ENCODE measurements around the gene FIS1. TPM values are rescaled to one million over a fixed set of nuclear protein-coding genes. Genes with fewer than 3 reads are reported as not detected.

The FIS1 gene
- polyA plus RNA-seq, 1 of the 3 experiments (the other 2 are of a cell fraction) = 1,313 TPM

- peaks cover 3 to 38% of the 10 kb centered on the region in 2 experiments for H3K36me3 ChIP-seq (replicated peaks in 1 of 2; ENCODE audit: control insufficient read depth in 1 of 2, insufficient read depth in 2 of 2, low read length in 1 of 2)
These were observed 3.4 kb upstream of the FIS1 start for GRCh38 chr7:101248276-101248675.

DNA sequence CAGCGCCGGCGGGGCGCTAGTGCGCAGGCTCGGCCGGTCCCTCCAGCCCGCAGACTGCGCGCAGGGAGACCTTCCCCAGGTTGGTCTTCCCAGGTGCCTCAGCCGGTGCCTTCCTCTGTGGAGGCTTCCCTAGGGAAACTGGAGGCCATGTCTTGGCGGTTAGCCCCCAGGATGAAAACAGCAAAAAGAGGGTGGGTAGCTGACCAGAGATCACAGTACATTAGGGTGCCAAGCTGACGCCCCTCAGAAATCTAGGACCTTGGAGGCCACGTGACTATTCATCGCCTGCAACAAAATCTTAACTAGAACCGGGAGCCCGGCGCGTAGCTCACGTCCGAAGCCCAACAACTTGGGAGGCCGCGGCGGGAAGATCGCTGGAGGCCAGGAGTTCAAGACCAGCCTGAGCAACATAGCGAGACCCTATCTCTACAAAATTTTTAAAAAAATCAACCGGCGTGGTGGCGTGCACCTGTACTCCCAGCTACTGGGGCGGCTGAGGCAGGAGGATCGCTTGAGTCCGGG lies 327 bp upstream of the FIS1 start:
- H4K20me1 ChIP-seq (ENCODE audit: insufficient read depth) = peaks cover 28% of the 10 kb centered on the region
- H3K79me2 ChIP-seq (ENCODE audit: insufficient read depth) = peaks cover 89% of the 10 kb centered on the region
- H3K4me2 ChIP-seq = peak overlapping the region; percentile 98
- peaks cover 7 to 14% of the 10 kb centered on the region in 2 experiments; a peak in 1 of 4 replicates for H3K4me1 ChIP-seq (ENCODE audit: control insufficient read depth in 1 of 2, insufficient read depth in 2 of 2, low read depth in 1 of 2, low read length in 1 of 2)
- ChIA-PET POLR2A (interaction anchor here (0.6 to 2.2 kb wide), 6 partner anchors 10 to 87 kb away, joined by 3 to 38 read pairs (median 5); partner anchors contain the start of genes PLOD3, VGF and ZNHIT1), CTCF (interaction anchor here (0.7 to 6.0 kb wide), 22 partner anchors 13 to 355 kb away, joined by 3 to 66 read pairs (median 6); partner anchors contain the start of genes IFT22, NAT16, PLOD3 and UFSP1)
- no peaks in the 10 kb centered on the region for H3K9me2 ChIP-seq
- peak overlapping the region; percentile 68 for H3K9ac ChIP-seq
- H3F3A ChIP-seq (replicated peaks; ENCODE audit: insufficient read depth) = peaks cover 8% of the 10 kb centered on the region
- peak overlapping the region; percentile 77 to 89 for H3K4me3 ChIP-seq (ENCODE audit: low read depth in 2 of 2, low read length in 1 of 2)
- H3K36me3 ChIP-seq (replicated peaks in 1 of 2; ENCODE audit: control insufficient read depth in 1 of 2, insufficient read depth in 2 of 2, low read length in 1 of 2) = peaks cover 10 to 54% of the 10 kb centered on the region in 2 experiments
- H2AFZ ChIP-seq (ENCODE audit: low read depth) = peak overlapping the region; percentile 73
- H3K9me3 ChIP-seq = no peaks in the 10 kb centered on the region
- DNase-seq = no peak
- 22% methylated on average over 32 of the region's 32 CpGs for WGBS (ENCODE audit: low lambda C conversion rate)
- no peaks in the 10 kb centered on the region for H3K27me3 ChIP-seq (ENCODE audit: insufficient read depth)
- peak overlapping the region; percentile 80 to 93; a peak in 3 of 4 replicates for H3K27ac ChIP-seq (ENCODE audit: low read depth in 2 of 2, low read length in 1 of 2)
- TF ChIP-seq GABPA (IDR thresholded peaks at IDR 0.05; ENCODE audit: low read depth) (no peak), RCOR1 (IDR thresholded peaks at IDR 0.05; ENCODE audit: low read length) (no peak), JUND (IDR thresholded peaks at IDR 0.05) (no peak), CTCF (IDR thresholded peaks at IDR 0.05) (no peak), YY1 (IDR thresholded peaks at IDR 0.05; ENCODE audit: low read depth) (no peak), GATA2 (CRISPR knock-in tag; IDR thresholded peaks at IDR 0.05) (no peak), FOSL2 (IDR thresholded peaks at IDR 0.05; ENCODE audit: borderline replicate concordance, low read depth) (no peak), USF2 (IDR thresholded peaks at IDR 0.05; ENCODE audit: borderline replicate concordance, low read depth, low read length) (peak; percentile 20; the same call in 1 of the 2 replicates), REST (IDR thresholded peaks at IDR 0.05; ENCODE audit: low read depth, low read length) (no peak; the same call in 1 of the 2 replicates), MXI1 (IDR thresholded peaks at IDR 0.05; ENCODE audit: low read depth, low read length) (peak; percentile 83), NRF1 (IDR thresholded peaks at IDR 0.05; ENCODE audit: low read depth, low read length) (peak; percentile 86)
- TF ChIP-seq, protein P1, sequence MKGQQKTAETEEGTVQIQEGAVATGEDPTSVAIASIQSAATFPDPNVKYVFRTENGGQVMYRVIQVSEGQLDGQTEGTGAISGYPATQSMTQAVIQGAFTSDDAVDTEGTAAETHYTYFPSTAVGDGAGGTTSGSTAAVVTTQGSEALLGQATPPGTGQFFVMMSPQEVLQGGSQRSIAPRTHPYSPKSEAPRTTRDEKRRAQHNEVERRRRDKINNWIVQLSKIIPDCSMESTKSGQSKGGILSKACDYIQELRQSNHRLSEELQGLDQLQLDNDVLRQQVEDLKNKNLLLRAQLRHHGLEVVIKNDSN (IDR thresholded peaks at IDR 0.05; ENCODE audit: borderline replicate concordance, low read depth) = peak; percentile 78; the same call in 1 of the 2 replicates

More at GRCh38 chr7:101248276-101248675, 3.4 kb upstream of the FIS1 start:
- Histone ChIP-seq H3K9me3 (no peaks in the 10 kb centered on the region), H3K27me3 (ENCODE audit: insufficient read depth) (no peaks in the 10 kb centered on the region), H3K4me3 (ENCODE audit: low read depth in 2 of 2, low read length in 1 of 2) (no peak overlapping the region), H3K4me1 (ENCODE audit: control insufficient read depth in 1 of 2, insufficient read depth in 2 of 2, low read depth in 1 of 2, low read length in 1 of 2) (peaks cover 5 to 17% of the 10 kb centered on the region in 2 experiments; a peak in 1 of 4 replicates), H2AFZ (ENCODE audit: low read depth) (no peak overlapping the region), H3F3A (replicated peaks; ENCODE audit: insufficient read depth) (peaks cover 5% of the 10 kb centered on the region), H4K20me1 (ENCODE audit: insufficient read depth) (peaks cover 28% of the 10 kb centered on the region), H3K9me2 (no peaks in the 10 kb centered on the region), H3K4me2 (no peak overlapping the region), H3K27ac (ENCODE audit: low read depth in 2 of 2, low read length in 1 of 2) (no peak overlapping the region), H3K9ac (no peak overlapping the region), H3K79me2 (ENCODE audit: insufficient read depth) (peaks cover 79% of the 10 kb centered on the region)
- DNase-seq = no peak
- CTCF ChIA-PET = interaction anchor here (1.1 to 6.0 kb wide), 7 partner anchors 11 to 106 kb away, joined by 3 to 53 read pairs (median 4); partner anchors contain the start of gene CLDN15
- 94% methylated on average over 5 of the region's 5 CpGs for WGBS (ENCODE audit: low lambda C conversion rate)
- POLR2A ChIA-PET = no interaction called here
- TF ChIP-seq RFX5 (IDR thresholded peaks at IDR 0.05; ENCODE audit: low read length) = no peak
- TF ChIP-seq CTCF (IDR thresholded peaks at IDR 0.05) = peak; percentile 16; the same call in 1 of the 2 replicates

Measured in SK-N-SH (cell line).